SK-N-SH (cell line): Measurements from ENCODE around the gene LETM1.

Experiments
- EZH2phosphoT487 ChIP-seq: fragments of 200-600 bp; sonication (generic); IDR thresholded peaks from 2 replicates; pipeline ENCODE4 v1.6.1; 2017; ENCODE audit warnings: low read depth, mixed run types, mild to moderate bottlenecking, antibody characterized with exemption, moderate library complexity, borderline replicate concordance
- FOSL2 ChIP-seq: IDR thresholded peaks from 2 replicates; pipeline ENCODE4 v1.4.0; 2012; ENCODE audit warnings: low read depth, mild to moderate bottlenecking, moderate library complexity, borderline replicate concordance
- POLR2AphosphoS5 ChIP-seq: IDR thresholded peaks from 2 replicates; pipeline ENCODE4 v1.6.1; 2012; ENCODE audit warnings: low read depth, low read length
- RAD21 ChIP-seq: IDR thresholded peaks from 2 replicates; pipeline ENCODE4 v1.6.1; 2012; ENCODE audit warnings: mild to moderate bottlenecking, low read length
- YY1 ChIP-seq: IDR thresholded peaks from 2 replicates; pipeline ENCODE4 v1.4.0; 2012; ENCODE audit warnings: low read depth, mild to moderate bottlenecking
- ZBTB33 ChIP-seq: IDR thresholded peaks from 2 replicates; pipeline ENCODE4 v1.4.0; 2012; ENCODE audit warnings: low read depth, borderline replicate concordance
- TF ChIP-seq, protein P1 (sequence below): fragments of 200-600 bp; sonication (generic); IDR thresholded peaks from 2 replicates; pipeline ENCODE4 v1.6.1; 2017; ENCODE audit warnings: antibody characterized with exemption, mild to moderate bottlenecking, moderate library complexity
- TF ChIP-seq, protein P2 (sequence below): IDR thresholded peaks from 2 replicates; pipeline ENCODE4 v1.6.1; 2012; ENCODE audit warnings: mild to moderate bottlenecking, low read depth, low read length, moderate library complexity
- TF ChIP-seq, protein P3 (sequence below): IDR thresholded peaks from 2 replicates; pipeline ENCODE4 v1.4.0; 2012; ENCODE audit warnings: low read depth

- TF ChIP-seq, protein P1, sequence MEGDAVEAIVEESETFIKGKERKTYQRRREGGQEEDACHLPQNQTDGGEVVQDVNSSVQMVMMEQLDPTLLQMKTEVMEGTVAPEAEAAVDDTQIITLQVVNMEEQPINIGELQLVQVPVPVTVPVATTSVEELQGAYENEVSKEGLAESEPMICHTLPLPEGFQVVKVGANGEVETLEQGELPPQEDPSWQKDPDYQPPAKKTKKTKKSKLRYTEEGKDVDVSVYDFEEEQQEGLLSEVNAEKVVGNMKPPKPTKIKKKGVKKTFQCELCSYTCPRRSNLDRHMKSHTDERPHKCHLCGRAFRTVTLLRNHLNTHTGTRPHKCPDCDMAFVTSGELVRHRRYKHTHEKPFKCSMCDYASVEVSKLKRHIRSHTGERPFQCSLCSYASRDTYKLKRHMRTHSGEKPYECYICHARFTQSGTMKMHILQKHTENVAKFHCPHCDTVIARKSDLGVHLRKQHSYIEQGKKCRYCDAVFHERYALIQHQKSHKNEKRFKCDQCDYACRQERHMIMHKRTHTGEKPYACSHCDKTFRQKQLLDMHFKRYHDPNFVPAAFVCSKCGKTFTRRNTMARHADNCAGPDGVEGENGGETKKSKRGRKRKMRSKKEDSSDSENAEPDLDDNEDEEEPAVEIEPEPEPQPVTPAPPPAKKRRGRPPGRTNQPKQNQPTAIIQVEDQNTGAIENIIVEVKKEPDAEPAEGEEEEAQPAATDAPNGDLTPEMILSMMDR: no peak
- TF ChIP-seq EZH2phosphoT487 (no peak), RAD21 (no peak), FOSL2 (no peak), POLR2AphosphoS5 (no peak), ZBTB33 (no peak), YY1 (peak; percentile 50; the same call in 1 of the 2 replicates)
- TF ChIP-seq, protein P2, sequence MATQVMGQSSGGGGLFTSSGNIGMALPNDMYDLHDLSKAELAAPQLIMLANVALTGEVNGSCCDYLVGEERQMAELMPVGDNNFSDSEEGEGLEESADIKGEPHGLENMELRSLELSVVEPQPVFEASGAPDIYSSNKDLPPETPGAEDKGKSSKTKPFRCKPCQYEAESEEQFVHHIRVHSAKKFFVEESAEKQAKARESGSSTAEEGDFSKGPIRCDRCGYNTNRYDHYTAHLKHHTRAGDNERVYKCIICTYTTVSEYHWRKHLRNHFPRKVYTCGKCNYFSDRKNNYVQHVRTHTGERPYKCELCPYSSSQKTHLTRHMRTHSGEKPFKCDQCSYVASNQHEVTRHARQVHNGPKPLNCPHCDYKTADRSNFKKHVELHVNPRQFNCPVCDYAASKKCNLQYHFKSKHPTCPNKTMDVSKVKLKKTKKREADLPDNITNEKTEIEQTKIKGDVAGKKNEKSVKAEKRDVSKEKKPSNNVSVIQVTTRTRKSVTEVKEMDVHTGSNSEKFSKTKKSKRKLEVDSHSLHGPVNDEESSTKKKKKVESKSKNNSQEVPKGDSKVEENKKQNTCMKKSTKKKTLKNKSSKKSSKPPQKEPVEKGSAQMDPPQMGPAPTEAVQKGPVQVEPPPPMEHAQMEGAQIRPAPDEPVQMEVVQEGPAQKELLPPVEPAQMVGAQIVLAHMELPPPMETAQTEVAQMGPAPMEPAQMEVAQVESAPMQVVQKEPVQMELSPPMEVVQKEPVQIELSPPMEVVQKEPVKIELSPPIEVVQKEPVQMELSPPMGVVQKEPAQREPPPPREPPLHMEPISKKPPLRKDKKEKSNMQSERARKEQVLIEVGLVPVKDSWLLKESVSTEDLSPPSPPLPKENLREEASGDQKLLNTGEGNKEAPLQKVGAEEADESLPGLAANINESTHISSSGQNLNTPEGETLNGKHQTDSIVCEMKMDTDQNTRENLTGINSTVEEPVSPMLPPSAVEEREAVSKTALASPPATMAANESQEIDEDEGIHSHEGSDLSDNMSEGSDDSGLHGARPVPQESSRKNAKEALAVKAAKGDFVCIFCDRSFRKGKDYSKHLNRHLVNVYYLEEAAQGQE: no peak
- TF ChIP-seq, protein P3, sequence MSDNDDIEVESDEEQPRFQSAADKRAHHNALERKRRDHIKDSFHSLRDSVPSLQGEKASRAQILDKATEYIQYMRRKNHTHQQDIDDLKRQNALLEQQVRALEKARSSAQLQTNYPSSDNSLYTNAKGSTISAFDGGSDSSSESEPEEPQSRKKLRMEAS: no peak
Observed at GRCh38 chr4:1870328-1870577, 14.3 kb upstream of the LETM1 start.
